GM12875 (cell line): ENCODE results near the gene KCNN1.

ENCODE experiments used
- H3K4me3 ChIP-seq: one replicate; pipeline ENCODE4 v1.5.1; 2011; ENCODE audit warnings: low read depth, low read length, control low read depth
- CTCF ChIP-seq: IDR thresholded peaks from 2 replicates; pipeline ENCODE4 v1.5.1; 2011; ENCODE audit warnings: low read depth, mild to moderate bottlenecking, control low read depth, inconsistent platforms, low read length, moderate library complexity, borderline replicate concordance; ENCODE audit not compliant: insufficient read depth

KCNN1 gene

DNA sequence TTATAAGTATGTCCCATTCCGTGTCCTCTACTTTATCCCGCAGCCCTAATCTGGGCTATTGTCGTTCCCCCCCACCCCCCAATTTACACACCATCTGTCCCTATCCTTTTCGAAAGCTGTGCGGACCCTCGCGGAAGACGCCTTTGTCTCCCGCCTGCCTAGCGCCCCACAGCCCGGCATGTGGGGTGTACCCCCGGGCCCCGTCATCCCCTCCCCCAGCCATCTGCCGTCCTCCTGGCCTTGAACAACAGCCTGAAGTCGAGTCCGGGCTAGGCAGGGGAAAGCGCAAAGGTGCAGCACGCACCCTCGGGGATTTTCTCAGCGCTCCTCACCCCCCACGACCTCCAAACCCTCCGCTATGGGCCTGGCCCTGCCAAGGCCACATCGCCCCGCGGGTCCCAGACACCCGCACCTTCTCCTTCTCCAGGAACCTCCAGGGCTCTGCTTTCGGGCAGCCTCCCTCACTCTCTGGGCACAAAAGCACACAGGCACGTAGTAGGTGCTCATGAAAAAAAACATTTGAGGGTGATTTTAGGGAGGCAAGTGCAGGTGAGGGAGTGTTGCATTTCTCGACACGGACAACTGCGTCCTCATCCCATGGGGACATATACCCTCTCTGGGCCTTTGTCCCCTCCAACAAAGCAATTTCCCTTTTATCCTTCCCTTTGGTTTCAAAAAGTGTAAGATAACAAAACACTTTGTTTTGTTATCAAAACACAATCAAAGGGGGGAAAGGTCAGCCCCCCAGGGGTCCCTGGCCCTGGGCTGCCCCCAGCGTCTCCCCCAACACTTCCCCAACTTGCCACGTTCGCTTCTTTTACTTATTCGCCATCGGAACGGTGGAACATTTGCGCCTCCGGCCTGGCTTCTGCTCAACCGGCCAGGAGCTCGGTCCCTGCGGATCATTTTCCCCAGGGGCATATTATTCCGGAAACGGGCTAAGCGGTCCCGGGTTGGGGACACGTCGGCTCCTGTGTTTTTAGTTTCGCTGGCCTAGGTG, 17.7 kb upstream of the KCNN1 start:
- no peak overlapping the region for H3K4me3 ChIP-seq
- TF ChIP-seq CTCF: no peak

DNA sequence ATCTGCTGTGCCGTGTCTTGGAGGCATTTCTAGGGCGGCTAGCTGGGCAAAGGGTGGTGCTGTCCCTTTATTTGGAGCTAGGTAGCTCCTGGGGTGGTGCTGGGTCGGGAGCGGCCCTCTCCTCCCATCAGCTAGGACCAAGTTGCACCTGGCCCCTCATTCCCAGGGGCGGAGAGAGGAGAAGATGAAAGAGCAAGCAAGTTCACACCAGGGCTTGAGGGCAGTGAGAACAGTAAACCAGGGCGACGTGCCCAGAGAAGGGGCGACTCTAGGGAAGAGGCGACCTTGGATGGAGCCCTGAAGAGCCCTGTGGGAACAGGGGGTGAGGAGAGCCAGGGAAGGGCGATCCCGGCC, 17.0 kb upstream of the KCNN1 start:
- no peak for TF ChIP-seq CTCF
- no peak overlapping the region for H3K4me3 ChIP-seq

GRCh38 chr19:17950310-17951156, 16.4 kb upstream of the KCNN1 start:
- no peak for TF ChIP-seq CTCF
- peak overlapping the region; percentile 19 for H3K4me3 ChIP-seq

DNA sequence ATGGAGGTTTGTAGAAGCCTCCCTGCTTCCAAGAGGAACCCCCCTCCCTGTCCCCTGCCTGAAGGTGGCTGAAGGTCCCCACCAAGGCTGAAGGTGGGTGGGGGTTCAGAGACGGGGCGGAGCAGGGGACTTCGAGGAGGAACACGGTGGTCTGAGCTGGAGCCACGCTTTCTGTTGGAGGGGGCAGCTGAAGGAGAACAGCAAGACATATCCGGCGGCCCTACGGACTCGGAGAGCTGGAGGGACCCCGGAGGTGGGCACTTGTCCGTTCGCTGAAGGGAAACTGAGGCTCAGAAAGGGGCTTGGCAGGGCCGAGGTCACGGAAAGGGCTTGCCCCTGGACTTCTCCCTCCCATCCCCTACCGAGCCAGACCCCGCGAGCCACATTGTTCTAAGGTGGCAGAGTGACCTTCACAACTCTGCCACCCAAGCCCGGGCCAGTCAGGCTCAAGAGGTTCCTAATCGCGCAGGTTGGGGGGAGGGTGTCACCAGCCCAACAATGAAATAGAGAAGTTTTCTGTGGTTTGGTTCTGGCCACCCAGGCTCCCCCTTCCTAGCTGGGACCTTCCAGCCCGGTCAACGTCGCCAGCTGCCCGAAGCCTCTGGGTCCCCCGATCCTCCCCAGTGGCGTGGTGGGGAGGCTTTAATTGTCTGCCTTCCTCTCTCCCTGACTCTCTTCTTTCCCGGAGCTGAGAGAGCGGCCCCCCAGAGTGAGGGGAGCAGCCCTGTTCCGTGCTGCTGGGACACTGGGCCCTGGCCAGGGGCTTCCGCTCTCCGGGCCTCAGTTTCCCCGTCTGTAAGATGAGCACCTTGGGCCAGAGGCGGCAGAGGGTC, 15.5 kb upstream of the KCNN1 start:
- H3K4me3 ChIP-seq: peak overlapping the region; percentile 23
- no peak for TF ChIP-seq CTCF

- TF ChIP-seq CTCF: no peak
- H3K4me3 ChIP-seq: peak overlapping the region; percentile 23
Measured at GRCh38 chr19:17951990-17952976, 14.6 kb upstream of the KCNN1 start.

DNA sequence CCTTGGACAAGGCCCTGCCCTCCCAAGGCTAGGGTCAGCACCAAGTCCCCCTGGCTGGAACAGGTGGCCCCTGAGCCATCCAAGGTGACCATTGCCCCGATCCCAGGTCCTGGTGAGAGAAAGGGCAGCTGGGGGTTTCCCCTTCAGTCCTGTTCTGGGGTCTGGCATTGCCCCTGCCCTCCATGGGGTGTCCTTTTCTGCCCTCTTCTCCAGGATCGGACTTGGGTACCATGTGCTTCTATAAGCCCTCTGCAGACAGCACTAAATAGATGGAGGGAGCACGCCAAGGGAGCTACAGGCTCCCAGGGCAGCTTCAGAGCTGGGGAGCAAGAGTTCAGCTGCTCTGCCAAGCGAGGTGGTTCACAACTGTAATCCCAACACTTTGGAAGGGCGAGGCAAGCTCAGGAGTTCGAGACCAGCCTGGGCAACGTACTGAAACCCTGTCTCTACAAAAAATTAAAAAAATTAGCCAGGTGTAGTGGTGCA, 13.5 kb upstream of the KCNN1 start:
- no peak overlapping the region for H3K4me3 ChIP-seq
- TF ChIP-seq CTCF: no peak
